ENCODE measurements around the gene RGS13.
"Not testable (repeated sequence)": the region's sequence is repeated elsewhere in the genome, so short reads cannot be mapped to it uniquely, and the experiment has no call there.

Gene RGS13

DNA sequence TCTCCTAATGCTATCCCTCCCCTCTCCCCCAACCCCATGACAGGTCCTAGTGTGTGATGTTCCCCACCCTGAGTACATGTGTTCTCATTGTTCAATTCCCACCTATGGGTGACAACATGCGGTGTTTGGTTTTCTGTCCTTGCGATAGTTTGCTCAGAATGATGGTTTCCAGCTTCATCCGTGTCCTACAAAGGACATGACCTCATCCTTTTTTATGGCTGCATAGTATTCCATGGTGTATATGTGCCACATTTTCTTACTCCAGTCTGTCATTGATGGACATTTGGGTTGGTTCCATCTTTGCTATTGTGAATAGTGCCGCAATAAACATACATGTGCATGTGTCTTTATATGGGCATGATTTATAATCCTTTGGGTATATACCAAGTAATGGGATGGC is 47.1 kb downstream of the RGS13 start:
- not testable (repeated sequence) for DNase-seq

DNA sequence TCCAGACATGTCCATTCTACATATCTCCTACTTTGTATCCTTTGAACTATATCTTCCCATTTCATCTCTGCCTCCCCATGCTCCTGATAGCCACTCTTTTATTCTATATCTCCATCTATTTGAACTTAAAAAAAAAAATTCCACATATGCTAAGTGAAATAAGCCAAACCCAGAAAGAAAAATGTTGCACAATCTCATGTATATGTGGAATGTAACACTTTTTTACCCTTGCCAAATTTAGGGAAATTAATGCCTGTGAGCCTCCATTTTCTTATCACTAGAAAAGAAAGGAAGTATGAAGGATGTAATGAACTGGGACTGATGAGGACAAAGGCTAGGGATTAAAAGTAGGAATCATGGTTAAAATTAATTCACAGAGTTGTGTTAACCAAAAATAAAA is 53.5 kb downstream of the RGS13 start:
- no peak for DNase-seq

DNA sequence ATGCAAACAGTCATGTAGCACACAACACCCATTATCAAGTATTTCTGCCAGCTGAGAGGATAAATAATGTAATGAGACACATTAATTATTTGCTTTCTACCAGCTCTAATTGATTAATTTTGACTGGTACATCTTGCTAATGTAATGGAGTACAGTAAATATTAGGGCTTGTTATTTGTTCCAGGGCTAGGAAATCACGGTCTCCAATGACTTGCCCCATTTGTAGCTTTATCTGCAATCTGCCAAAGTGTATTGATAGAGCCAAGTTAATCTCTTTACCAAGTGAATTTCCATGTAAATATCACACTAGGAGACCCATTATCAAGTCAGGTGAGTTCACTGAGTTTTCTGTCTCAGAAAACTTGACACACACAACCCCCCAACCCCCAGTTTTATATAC is 55.1 kb downstream of the RGS13 start:
- DNase-seq = no peak

DNA sequence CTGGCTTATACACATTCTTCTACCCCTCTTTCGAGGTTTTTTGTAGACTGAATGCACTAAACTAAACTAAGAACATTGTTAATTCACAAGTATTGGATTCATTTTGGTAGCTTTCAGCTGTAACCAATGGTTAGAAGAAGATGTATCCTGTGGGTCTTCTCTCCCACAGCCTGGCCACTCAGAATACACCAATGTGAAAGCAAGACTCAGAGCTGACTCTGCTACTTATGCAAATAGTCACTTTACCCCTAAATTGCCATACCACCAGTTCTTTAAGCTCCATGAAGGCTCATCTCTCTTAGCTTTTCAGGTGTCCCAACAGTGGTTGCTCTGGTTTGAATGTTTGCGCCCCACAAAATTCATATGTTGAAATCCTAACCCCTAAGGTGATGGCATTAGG is 60.1 kb downstream of the RGS13 start:
- no peak for DNase-seq

DNA sequence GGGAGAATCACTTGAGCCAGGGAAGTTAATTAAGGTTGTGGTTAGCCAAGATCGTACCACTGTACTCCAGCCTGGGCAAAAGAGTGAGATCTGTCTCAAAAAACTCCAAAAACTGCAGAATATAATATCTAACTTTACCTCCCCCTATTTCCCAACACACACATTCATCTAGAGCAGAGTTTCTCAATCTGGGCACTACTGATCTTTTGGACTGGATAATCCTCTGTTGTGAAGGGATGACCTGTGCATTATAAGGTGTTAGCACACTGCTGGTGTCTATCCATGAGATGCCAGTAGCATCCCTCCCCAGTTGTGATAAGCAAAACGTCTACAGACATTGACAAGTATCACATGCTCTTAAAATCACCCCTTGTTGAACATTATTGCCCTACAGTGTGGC is 61.8 kb downstream of the RGS13 start:
- no peak for DNase-seq

DNA sequence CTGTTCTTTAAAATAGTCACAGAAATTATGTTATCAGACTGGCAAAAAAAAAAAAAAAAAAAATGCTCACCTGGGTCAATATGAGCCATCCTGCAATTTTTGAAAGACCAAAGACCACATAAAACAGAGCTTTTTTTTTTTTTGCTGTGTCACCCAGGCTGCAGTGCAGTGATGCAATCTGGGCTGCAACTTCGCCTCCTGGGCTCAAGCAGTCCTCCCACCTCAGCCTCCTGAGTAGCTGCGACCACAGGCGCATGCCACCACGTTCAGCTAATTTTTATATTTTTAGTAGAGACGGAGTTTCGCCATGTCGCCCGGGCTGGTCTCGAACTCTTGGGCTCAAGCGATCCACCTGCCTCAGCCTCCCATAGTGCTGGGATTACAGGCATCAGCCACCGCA is 62.8 kb downstream of the RGS13 start:
- DNase-seq = no peak

DNA sequence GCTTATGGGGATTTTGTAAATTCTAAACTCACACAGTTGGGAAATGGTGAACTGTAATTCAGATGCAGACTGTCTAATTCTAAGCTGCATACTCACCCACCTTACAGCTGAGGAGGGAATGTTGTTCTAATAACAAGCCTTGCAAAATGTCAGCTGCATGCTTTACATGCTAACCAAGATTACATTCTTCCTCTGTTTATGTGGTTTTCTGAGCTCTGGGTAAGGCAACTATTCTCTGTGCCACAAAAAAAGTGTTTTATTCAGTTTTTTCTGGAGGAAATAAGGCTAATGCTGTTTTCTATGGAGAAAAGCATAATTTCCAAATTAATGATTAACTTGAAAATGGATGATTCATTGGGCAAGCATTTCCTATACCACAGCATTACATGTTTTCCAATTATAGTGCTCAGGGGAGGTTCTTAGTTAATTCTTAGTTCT is 64.9 kb downstream of the RGS13 start:
- no peak for DNase-seq

DNA sequence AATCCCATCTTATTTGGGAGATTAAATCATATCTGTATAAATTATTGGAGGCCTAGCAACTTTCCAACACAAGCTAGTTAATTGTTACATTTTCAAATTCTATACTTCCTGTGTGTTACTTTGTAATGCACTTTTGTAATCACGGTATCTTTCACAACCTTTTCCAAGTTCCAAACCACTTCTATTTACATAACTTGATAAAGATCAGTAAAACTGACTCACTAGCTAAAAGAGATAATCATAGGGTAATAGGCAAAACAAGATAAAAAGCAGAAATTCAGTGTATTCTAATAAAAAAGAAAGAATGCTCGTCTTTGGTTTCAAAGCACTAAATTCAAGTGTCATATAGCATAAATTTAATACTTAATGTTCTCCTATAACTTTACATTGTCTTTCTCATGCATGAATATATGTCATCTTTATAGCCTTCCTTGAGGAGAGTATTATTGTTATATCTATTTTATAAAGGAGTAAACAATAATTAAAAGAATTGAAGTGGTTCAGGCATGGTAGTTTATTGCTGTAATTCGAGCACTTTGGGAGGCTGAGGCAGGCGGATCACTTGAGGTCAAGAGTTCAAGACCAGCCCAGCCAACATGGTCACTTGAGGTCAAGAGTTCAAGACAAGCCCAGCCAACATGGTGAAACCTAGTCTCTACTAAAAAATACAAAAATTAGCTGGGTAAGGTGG is 66.4 kb downstream of the RGS13 start:
- no peak for DNase-seq

DNA sequence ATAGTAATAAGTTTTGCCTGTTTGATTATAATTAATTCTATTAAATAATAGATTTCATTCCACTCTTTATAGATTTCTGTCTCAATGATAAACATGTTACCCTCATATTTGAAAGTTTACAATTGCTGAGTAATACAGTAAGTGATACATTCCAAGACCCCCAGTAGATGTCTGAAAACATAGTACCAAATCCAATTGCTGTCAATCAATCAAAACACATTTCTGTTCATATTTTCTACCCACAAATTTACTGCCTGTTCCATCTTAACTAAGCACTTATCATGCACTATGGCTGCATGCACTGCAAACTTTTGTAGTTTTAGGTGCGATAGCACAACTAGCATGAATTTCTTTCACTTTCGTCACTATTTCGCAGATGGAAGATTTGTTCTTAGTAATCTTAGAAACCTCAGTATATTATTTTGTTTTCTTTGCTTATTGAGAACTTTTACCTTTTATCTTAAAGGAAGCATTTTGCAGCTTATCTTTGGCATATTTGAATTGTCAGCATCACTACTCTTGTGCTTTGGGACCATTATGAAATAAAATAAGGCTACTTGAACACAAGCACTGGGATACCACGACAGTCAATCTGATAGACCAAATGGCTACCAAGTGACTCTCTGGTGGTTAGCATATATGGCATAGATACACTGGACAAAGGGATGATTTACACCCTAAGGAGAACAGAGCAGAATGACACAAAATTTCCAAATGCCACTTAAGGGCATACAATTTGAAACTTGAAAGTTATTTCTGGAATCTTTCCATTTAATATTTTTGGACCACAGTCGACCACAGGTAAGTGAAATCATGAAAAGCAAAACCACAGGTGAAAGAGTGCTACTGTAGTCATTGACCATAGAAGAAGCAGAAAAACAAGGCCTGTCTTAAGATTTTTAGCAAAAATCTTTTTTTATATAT is 67.6 kb downstream of the RGS13 start:
- DNase-seq = no peak

DNA sequence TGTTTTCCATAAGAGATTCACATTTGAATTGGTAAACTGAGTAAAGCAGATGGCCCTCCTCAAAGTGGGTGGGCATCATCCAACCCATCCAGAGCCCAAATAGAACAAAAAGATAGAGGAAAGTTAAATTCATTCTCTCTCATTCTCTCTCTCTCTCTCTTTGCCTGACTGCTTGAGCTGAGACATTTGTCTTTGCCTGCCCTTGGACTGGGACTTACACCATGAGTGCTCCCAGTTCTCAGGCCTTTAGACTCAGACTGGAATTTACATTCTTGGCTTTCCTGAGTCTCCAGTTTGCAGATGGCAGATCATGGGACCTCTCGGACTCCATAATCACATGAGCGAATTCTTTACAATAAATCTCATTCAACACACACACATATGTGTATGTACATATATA is 69.6 kb downstream of the RGS13 start:
- no peak for DNase-seq

DNA sequence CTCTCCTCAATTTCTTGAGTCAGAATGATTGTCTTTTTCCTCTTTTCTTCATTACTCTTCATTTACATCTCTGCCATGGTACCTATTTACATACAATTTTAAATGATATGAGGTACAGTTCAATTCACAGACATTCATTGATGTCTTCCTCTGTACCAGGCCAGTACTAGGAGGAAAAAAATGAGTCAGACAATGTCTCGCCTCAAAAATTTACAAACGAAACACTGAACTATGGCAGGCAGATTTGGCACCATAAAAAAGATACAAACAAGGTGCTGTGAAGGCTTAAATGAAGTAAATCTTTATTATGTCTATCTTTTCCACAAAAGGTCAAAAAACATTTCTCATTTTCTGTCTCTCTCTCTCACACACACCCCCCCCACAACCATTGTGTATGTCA is 71.0 kb downstream of the RGS13 start:
- no peak for DNase-seq

DNA sequence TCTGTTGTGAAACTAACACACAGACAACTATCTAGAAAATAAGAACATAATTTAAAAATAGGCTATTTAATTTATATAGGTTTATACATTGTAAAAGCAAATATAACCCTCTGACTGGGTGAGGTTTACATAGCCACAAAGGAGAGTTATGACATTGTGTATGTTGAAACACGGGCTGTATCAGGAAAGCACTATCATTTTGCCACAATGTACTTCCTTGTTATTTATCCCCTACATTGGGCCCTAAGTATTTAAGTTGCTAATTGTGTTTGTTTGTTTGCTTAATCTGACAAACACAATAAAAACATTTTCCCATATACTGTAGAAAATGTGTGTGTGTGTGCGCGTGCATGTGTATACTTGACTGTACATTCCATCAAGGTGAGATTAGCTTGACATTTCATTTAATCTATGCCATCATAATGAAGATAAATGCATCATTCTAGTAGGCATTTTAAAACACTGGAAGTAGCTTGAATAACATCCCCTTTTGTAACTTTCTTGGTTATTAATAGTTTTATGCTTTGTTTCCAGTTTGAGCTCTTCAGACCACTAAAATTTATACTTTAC is 72.1 kb downstream of the RGS13 start:
- DNase-seq = no peak

DNA sequence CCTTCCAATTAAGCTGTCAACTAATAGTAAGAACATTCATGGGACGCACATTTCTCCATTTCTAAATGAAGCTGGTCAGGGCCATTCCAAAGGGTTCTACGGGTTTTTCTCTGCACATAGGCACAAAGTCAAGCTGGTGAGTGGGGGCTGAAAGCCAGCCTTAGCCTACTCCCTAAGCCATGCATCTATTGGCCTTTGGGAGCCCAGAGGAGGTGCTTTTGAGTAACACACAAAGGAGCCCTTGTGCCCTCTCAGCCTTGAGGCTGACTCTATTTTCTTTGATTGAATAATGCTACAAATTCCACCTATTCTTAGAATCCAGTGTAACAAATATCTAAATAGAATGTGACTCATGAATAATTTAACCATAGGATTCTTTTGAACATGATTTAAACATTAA is 73.6 kb downstream of the RGS13 start:
- DNase-seq = no peak
